UCSD-AML1 (cell line): Measurements from ENCODE around the gene TMEM233.
"Not testable (repeated sequence)": the region's sequence is repeated elsewhere in the genome, so short reads cannot be mapped to it uniquely, and the experiment has no call there.

Experiments
- DNase-seq: peaks from one replicate; lab custom pipeline; 2025; ENCODE audit not compliant: unreplicated experiment; lab: John Stamatoyannopoulos, UW

TMEM233 gene

GRCh38 chr12:119657001-119657400 lies 63.4 kb downstream of the TMEM233 start:
- DNase-seq: not testable (repeated sequence)

DNA sequence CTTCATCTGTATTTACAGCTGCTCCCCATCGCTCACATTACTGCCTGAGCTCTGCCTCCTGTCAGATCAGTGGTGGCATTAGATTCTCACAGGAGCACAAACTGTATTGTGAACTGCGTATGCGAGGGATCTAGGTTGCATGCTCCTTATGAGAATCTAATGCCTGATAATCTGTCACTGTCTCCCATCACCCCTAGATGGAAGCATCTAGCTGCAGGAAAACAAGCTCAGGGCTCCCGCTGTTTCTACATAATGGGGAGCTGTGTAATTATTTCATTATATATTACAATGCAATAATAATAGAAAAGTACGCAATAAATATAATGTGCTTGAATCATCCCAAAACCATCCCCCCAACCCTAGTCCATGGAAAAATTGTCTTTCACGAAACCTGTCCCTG lies 64.6 kb downstream of the TMEM233 start:
- not testable (repeated sequence) for DNase-seq

DNA sequence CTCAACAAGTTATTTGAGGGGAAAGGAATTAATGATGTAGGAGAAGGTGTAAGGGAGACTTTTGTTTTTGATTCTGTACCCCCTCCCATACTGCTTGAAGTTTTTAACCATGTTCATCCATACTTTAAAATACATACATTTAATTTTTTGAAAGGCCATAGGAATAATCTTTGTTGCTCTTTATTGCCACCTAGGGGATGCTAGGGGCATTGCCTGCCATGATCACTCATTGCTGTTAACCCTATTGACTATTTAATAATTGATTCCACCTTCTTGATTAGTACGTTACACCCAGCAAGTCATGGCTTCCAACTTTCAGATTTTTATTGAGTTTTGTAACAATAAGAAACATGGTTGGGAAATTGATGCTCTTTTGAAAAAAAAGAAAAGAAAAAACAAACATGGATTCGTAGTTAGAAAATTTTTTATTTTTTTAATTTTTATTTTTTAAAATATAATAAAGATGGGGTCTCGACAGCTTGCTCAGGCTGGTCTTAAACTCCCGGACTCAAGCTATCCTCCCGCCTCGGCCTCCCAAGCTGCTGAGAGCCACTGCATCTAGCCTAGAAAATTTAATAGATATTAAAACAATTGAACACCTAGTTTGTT lies 65.8 kb downstream of the TMEM233 start:
- no peak for DNase-seq

- no peak for DNase-seq
These were observed 66.5 kb downstream of the TMEM233 start for GRCh38 chr12:119660076-119660475.

- DNase-seq: no peak
These were observed 68.3 kb downstream of the TMEM233 start for GRCh38 chr12:119661882-119662281.

DNA sequence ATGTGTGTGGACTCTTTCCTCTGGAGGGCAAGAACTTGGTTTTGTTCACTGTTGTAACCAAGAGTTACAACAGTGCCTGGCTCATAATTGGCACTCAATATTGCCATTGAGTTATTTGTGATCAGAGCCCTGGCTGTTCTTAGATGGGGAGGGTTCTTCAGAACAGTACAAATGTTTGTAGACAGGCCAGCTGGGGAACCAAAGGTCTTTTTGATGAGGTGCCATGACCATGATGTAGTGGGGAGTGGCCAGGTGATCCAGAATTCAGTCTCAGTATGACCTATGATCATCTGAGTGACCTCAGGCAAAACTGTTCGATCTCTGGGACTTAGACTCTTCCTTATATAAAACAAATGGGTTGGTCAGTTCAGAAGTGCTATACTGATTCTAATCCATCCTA lies 71.1 kb downstream of the TMEM233 start:
- DNase-seq: no peak

GRCh38 chr12:119665164-119665929 lies 71.8 kb downstream of the TMEM233 start:
- no peak for DNase-seq

DNA sequence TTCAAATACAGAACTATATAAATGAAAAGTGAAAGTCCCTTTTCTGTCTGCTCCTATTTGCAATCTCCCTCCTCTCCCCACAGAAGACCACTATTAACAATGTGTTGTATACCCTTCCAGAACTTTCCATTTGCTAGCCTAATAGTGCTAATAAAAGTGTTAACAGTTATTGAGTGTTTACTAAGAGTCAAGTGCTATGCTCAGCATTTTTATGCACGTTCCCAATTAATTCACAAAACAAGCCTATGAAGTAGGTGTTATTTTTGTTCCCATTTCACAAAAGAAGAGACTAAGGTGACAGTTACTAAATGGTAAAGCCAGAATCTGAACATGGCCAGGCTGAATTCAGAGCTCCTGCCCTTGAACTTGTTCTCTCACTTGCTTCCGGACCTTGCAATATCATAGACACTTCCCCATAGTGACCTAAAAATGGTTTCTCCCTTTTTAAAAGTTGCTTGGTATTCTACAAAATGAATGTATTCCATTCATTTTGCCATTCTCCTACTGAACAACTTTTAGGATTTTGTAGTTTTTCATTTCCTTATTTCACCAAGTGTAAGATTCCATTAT lies 72.7 kb downstream of the TMEM233 start:
- no peak for DNase-seq

- no peak for DNase-seq
These were observed 73.5 kb downstream of the TMEM233 start for GRCh38 chr12:119666900-119667576.

DNA sequence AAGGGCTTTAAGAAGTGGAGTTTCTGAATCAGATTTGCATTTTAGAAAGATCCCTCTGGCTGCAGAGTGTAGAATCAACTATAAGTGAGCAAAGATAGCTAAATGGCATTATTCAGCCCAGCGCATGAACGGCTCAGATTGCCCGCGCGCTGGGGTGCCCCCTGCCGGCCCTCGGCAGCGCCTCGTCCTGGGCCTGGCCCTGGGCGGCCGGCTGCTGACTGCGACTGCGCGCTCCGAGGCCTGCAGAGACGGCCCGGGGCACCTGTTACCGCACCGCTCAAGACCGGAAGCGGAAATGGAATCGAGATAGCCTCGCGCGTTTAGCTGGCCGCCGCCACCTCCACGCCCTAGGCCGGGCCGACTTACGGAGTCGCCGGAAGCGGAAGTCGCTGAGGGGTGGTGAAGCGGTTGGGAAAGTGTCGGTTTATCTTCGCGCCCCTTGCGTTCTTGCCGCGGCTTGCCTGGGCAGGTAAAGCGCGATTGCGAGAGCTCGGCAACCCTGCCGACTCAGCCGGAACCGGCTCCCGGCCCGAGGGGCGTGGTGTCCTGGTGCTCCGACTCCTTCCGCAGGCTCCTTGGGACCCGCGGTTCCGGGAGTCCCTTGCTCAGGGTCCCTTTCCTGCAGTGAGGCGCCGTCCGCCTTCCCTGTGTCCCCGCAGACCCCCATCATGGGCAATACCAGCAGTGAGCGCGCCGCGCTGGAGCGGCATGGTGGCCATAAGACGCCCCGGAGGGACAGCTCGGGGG lies 74.2 kb downstream of the TMEM233 start, which contains the start of gene PRKAB1:
Gene PRKAB1, plus strand, starts transcription at position 557 of the 747 bp plus-strand sequence. Its CDS starts 112 bp downstream, at position 669.
- DNase-seq: peak; percentile 97

GRCh38 chr12:119668324-119668841 lies 74.8 kb downstream of the TMEM233 start:
- no peak for DNase-seq

DNA sequence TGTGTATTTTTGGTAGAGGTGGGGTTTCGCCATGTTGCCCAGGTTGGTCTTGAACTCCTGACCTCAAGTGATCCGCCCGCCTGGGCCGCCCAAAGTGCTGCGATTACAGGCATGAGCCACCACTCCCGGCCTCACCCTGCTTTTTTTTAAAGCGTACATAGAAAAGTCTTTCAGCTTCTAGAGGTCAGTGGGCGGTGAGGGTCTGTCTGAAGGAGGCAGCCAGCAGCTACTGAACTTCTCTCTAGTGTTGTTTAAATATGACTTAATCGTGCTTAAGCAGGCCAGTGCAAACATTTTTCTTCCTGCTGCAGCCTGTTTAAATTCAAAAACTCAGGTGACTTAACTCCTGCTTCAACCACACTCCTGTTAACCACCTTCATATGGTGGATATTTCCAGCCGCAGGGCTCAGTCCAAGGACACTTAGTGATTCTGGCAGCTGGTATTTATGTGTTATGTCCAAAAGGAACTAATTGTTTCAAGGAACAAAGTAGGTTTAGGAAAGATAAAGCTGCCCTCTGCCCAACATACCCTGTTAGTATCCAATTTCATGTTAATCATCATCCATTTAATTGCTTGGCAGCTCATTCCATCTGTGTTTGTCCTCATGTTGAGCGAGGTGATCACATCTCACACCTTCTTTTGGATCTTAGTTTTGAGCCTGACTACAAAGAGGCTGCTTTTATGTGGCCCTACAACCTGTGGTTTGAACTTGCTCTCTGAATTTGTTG lies 76.3 kb downstream of the TMEM233 start:
- no peak for DNase-seq

DNA sequence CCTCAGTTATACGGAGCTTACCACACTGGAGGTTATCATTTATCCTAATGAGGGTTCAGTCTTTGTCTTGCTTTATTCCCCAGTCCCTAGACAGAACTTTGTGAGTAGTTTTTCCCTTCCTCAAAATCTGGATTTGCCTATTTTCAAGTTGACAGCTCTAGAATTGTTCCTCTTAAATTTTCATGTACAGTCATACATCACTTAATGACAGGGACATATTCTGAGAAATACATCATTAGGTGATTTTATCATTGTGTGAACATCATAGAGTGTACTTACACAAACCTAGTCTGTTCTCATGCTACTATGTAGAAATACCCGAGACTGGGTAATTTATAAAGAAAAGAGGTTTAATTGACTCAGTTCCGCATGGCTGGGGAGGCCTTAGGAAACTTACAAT lies 77.5 kb downstream of the TMEM233 start:
- DNase-seq: no peak

- no peak for DNase-seq
These were observed 78.6 kb downstream of the TMEM233 start for GRCh38 chr12:119672194-119672593.

- DNase-seq: no peak
These were observed 80.1 kb downstream of the TMEM233 start for GRCh38 chr12:119673634-119674033.

- DNase-seq: no peak
These were observed 81.0 kb downstream of the TMEM233 start for GRCh38 chr12:119674560-119674959.

DNA sequence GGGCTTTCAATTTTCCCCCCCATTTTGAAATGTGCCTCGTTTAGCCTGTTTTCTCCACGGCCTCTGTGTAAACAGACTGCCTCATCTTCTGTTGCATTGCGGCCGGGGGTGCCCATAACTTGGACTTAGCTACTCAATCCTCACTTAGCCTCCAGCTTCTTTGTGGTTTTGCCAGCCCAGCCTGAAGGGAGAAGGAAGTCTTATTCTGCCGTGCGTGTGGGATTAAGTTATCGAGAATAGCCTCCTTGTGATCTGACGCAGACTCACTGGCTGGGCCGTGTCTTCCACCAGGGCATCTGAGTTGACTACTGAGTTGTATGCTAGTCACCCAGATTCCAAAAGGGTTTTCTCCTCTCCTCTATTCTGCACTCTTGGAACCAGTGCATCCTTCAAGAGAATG lies 82.4 kb downstream of the TMEM233 start:
- DNase-seq: no peak

- DNase-seq: no peak
These were observed 83.0 kb downstream of the TMEM233 start for GRCh38 chr12:119676573-119676972.

DNA sequence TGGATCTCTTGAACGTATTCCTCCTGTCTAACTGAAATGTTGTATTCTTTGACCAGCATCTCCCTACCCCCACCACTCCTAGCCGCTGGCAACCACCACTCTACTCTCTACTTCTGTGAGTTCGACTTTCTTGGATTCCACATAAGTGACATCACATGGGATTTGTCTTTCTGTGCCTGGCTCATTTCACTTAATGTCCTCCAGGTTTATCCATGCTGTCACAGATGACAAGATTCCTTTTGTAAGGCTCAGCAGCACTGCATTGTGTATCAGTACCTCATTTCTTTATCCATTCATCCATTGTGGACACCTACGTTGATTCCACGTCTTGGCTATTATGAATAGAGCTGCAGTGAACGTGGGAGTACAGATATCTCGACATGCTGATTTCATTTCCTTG lies 84.9 kb downstream of the TMEM233 start:
- DNase-seq: no peak

- DNase-seq: no peak
These were observed 85.5 kb downstream of the TMEM233 start for GRCh38 chr12:119679081-119679480.
